Measurements from ENCODE around the gene EPHA6.
A peak's percentile ranks its signal among the peaks of the same experiment; 100 is the strongest.

EPHA6 gene

DNA sequence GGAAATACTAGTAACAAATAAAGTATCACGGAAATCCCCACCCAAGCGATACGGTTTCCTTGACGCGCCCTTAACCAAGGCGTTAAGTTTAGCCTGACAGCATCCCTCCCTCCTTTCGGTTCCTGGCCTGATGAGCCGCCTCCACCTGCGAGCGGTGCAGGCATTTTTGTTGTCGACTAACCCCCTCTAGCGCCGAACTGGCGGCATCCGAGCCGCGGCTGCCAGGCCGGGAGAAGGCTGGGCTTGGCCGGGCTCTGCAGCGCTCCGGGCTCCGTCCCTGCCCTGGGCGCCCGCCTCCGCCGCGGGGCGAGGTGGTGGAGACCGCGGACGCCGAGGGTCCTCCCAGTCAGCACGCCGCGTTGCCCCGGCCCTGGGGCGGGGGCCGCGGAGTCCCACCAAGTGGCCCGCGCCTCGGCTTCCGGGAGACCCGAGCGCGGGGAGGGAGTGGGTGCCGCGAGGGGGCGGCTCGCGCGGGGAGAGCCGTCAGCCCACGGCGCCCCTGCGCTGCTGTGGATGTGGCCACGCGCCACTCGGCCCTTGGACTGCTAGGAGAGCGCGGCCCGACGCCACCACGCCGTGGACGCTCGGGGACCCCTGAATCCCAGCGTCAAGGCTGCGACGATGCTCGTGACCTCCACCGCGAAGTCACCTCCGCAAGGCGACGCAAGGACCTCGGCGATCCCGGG, 1.1 kb upstream of the EPHA6 start:
- in situ Hi-C loops (cut with HindIII; ENCODE audit: low sequenced_read_pairs): no loop called here
- peak; percentile 41 for DNase-seq (ENCODE audit: low read depth)
- H3K4me3 ChIP-seq (ENCODE audit: low read depth, low read length): peak overlapping the region; percentile 52
- TF ChIP-seq, protein P1, sequence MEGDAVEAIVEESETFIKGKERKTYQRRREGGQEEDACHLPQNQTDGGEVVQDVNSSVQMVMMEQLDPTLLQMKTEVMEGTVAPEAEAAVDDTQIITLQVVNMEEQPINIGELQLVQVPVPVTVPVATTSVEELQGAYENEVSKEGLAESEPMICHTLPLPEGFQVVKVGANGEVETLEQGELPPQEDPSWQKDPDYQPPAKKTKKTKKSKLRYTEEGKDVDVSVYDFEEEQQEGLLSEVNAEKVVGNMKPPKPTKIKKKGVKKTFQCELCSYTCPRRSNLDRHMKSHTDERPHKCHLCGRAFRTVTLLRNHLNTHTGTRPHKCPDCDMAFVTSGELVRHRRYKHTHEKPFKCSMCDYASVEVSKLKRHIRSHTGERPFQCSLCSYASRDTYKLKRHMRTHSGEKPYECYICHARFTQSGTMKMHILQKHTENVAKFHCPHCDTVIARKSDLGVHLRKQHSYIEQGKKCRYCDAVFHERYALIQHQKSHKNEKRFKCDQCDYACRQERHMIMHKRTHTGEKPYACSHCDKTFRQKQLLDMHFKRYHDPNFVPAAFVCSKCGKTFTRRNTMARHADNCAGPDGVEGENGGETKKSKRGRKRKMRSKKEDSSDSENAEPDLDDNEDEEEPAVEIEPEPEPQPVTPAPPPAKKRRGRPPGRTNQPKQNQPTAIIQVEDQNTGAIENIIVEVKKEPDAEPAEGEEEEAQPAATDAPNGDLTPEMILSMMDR (IDR thresholded peaks at IDR 0.05; ENCODE audit: low read depth, low read length, missing control alignments): peak; percentile 61

DNA sequence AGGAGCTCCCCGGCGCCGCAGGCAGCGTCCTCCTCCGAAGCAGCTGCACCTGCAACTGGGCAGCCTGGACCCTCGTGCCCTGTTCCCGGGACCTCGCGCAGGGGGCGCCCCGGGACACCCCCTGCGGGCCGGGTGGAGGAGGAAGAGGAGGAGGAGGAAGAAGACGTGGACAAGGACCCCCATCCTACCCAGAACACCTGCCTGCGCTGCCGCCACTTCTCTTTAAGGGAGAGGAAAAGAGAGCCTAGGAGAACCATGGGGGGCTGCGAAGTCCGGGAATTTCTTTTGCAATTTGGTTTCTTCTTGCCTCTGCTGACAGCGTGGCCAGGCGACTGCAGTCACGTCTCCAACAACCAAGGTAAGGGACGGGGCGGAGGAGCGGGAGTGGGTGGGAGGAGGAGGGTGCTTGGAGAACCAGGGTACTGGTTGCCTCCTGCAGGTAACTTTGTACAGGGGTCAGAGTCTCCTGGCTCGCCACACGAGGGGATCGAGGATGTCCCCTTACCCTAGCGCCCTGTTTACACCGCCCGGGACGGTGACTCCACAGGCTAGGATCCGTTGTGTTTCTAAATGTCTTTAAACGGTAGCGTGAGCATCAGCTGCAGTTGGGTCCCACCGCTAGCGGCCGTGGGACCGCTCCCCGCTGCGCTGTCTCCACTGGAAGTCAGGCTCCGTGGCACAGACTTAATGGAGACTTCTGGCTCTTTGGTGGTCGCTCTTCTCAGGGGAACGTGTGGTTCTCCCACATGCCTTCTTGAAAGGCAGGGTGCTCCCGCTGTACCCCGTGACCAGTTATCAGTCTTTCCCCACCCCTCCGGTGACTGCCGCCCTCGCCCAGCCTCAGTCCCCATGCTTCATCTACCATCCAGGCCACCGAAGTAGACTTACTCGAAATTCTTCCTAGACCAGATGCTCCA, 515 bp downstream of the EPHA6 start:
- TF ChIP-seq, protein P1 (IDR thresholded peaks at IDR 0.05; ENCODE audit: low read depth, low read length, missing control alignments): no peak
- H3K4me3 ChIP-seq (ENCODE audit: low read depth, low read length): peak overlapping the region; percentile 52
- no peak for DNase-seq (ENCODE audit: low read depth)
- in situ Hi-C loops (cut with HindIII; ENCODE audit: low sequenced_read_pairs): no loop called here

DNA sequence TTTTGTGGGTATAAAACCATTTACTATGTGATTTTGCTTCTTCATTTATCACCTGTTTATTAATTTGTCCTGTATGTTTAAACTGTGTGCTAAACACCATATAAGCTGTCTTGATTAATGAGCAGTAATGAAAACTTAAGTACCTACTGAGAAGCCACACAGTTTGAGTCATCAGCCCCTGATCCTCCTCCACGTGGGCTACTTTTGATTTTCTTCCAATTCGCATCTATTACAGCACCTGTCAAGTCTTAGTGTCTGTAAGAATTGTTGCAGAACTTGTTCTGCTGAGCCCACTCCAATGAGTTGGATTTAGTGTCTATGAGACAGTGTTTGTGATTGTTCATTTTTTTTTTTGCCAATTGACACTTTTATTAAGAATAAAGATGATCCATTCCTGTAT, 16.8 kb downstream of the EPHA6 start:
- TF ChIP-seq, protein P1 (IDR thresholded peaks at IDR 0.05; ENCODE audit: low read depth, low read length, missing control alignments): no peak
- DNase-seq (ENCODE audit: low read depth): no peak
- H3K4me3 ChIP-seq (ENCODE audit: low read depth, low read length): no peak overlapping the region
- in situ Hi-C loops (cut with HindIII; ENCODE audit: low sequenced_read_pairs): no loop called here

DNA sequence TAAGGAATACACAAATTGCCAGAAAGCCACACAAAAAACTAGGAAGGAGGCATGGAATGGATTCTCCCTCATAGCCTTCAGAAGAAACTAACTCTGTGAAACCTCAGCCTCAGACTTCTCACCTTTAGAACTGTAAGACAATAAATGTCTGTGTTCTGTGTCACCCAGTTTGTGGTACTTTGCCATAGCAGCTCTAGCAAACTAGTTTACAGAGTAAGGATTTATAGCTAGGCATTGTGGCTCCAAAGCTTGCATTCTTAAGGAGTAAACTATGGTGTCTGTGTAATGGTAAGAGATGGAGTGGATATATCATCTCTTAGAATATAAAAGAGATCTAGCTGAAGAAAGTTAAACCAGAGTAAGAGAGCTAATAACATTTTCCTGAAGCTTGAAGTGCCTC, 18.9 kb downstream of the EPHA6 start:
- no peak for DNase-seq (ENCODE audit: low read depth)
- in situ Hi-C loops (cut with HindIII; ENCODE audit: low sequenced_read_pairs): no loop called here
- TF ChIP-seq, protein P1 (IDR thresholded peaks at IDR 0.05; ENCODE audit: low read depth, low read length, missing control alignments): no peak
- no peak overlapping the region for H3K4me3 ChIP-seq (ENCODE audit: low read depth, low read length)

DNA sequence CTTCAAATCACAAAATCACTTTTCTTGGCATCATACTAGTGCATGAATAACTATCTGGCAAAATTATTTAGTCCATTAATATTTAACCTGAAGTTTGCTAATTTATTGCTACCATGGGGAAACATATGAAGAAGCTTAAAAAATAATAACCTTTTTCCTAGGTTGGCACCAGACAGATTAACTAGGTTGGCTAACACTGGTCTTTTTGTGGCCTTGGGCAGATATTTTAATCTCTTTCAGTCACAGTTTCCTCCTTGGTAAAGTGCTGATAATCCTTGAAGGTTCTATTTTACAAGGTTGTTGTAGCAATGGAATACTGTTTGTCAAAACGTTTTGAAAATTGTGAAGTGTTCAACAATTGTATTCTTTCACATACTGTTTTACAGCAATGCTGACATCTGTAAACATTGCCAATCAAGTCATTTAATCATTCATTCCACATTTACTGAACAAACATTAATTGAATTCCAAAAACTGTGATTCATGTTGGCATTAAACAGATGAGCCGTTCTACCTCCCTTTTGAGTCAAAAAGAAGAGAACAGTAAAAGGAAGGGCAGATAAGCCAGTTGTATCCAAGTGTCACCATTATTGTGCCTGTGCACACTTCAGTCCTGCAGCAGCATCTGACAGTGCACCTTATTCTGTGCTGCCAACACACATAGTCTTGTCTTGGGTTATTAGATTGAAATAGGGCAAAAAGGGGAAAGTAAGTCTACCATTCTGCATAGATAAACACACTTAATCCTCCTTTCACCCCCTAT, 21.9 kb downstream of the EPHA6 start:
- in situ Hi-C loops (cut with HindIII; ENCODE audit: low sequenced_read_pairs): no loop called here
- DNase-seq (ENCODE audit: low read depth): no peak
- TF ChIP-seq, protein P1 (IDR thresholded peaks at IDR 0.05; ENCODE audit: low read depth, low read length, missing control alignments): no peak
- no peak overlapping the region for H3K4me3 ChIP-seq (ENCODE audit: low read depth, low read length)

DNA sequence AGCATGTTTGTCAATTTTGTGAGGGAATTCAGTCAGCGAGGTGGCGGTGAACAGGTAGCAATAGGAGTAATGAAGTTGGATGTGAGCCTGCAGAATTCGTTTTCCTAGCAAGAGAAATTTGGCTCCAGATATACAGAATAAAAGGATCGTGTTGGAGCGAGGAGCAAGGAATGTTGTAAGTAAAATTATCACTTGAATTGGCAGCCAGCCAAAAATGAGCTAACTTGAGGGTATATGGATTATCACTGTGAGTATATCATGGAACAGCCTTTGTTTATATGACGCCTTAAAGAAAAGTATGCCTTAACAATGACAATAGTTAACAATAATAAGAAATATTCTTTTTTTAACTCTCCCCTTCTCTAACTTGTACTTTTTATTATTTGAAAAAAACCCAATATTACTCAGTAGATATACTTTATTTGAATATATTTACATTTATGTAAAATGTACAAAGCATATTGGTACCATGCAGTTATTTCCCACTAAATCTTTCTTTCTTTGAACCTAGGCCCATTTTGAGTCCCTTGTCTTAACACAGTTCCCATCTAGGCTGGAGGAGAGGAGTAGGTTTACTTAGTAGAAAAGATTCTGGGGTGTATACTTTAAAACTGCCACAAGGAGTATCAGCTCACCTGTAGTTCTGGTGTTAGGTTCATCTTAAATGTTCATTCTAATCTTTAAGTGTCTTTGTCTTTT, 29.3 kb downstream of the EPHA6 start:
- DNase-seq (ENCODE audit: low read depth): no peak
- TF ChIP-seq, protein P1 (IDR thresholded peaks at IDR 0.05; ENCODE audit: low read depth, low read length, missing control alignments): no peak
- no peak overlapping the region for H3K4me3 ChIP-seq (ENCODE audit: low read depth, low read length)
- in situ Hi-C loops (cut with HindIII; ENCODE audit: low sequenced_read_pairs): no loop called here

Measured in astrocyte of the cerebellum (primary cell).